ENCODE results near the gene FASTKD2.

FASTKD2 gene

GRCh38 chr2:206764673-206765241 lies 649 bp upstream of the FASTKD2 start:
- in situ Hi-C loops (cut with HindIII; ENCODE audit: low pct_unique_long_range_greater_than_20kb, low sequenced_read_pairs), result no loop called here
- DNase-seq (ENCODE audit: low read depth in 1 of 2, low spot score in 1 of 2), result no peak
- no peak for TF ChIP-seq JUND (IDR thresholded peaks at IDR 0.05; ENCODE audit: low read depth)

- DNase-seq (ENCODE audit: low read depth in 1 of 2, low spot score in 1 of 2), result no peak
- in situ Hi-C loops (cut with HindIII; ENCODE audit: low pct_unique_long_range_greater_than_20kb, low sequenced_read_pairs), result no loop called here
- TF ChIP-seq JUND (IDR thresholded peaks at IDR 0.05; ENCODE audit: low read depth), result no peak
Observed at GRCh38 chr2:206766057-206766930, 888 bp downstream of the FASTKD2 start.

GRCh38 chr2:206774871-206775270 lies 9.5 kb downstream of the FASTKD2 start:
- in situ Hi-C loops (cut with HindIII; ENCODE audit: low pct_unique_long_range_greater_than_20kb, low sequenced_read_pairs), result no loop called here

GRCh38 chr2:206776432-206776831 lies 11.0 kb downstream of the FASTKD2 start:
- in situ Hi-C loops (cut with HindIII; ENCODE audit: low pct_unique_long_range_greater_than_20kb, low sequenced_read_pairs), result no loop called here
- no peak for DNase-seq (ENCODE audit: low read depth in 1 of 2, low spot score in 1 of 2)
- TF ChIP-seq JUND (IDR thresholded peaks at IDR 0.05; ENCODE audit: low read depth), result no peak

More at GRCh38 chr2:206774871-206775270, 9.5 kb downstream of the FASTKD2 start:
- no peak for DNase-seq (ENCODE audit: low read depth in 1 of 2, low spot score in 1 of 2)
- TF ChIP-seq JUND (IDR thresholded peaks at IDR 0.05; ENCODE audit: low read depth), result no peak

GRCh38 chr2:206780671-206781070 lies 15.3 kb downstream of the FASTKD2 start:
- no peak for TF ChIP-seq JUND (IDR thresholded peaks at IDR 0.05; ENCODE audit: low read depth)
- DNase-seq (ENCODE audit: low read depth in 1 of 2, low spot score in 1 of 2), result no peak
- in situ Hi-C loops (cut with HindIII; ENCODE audit: low pct_unique_long_range_greater_than_20kb, low sequenced_read_pairs), result no loop called here

- no peak for DNase-seq (ENCODE audit: low read depth in 1 of 2, low spot score in 1 of 2)
- TF ChIP-seq JUND (IDR thresholded peaks at IDR 0.05; ENCODE audit: low read depth), result no peak
- in situ Hi-C loops (cut with HindIII; ENCODE audit: low pct_unique_long_range_greater_than_20kb, low sequenced_read_pairs), result no loop called here
Observed at GRCh38 chr2:206783718-206784117, 18.3 kb downstream of the FASTKD2 start.

GRCh38 chr2:206784559-206785353 lies 19.4 kb downstream of the FASTKD2 start:
- TF ChIP-seq JUND (IDR thresholded peaks at IDR 0.05; ENCODE audit: low read depth), result no peak
- in situ Hi-C loops (cut with HindIII; ENCODE audit: low pct_unique_long_range_greater_than_20kb, low sequenced_read_pairs), result no loop called here

GRCh38 chr2:206790311-206790935 lies 25.0 kb downstream of the FASTKD2 start:
- DNase-seq (ENCODE audit: low read depth in 1 of 2, low spot score in 1 of 2), result no peak
- in situ Hi-C loops (cut with HindIII; ENCODE audit: low pct_unique_long_range_greater_than_20kb, low sequenced_read_pairs), result no loop called here
- no peak for TF ChIP-seq JUND (IDR thresholded peaks at IDR 0.05; ENCODE audit: low read depth)

More at GRCh38 chr2:206784559-206785353, 19.4 kb downstream of the FASTKD2 start:
- no peak for DNase-seq (ENCODE audit: low read depth in 1 of 2, low spot score in 1 of 2)

- DNase-seq (ENCODE audit: low read depth in 1 of 2, low spot score in 1 of 2), result peak in 1 of 2 experiments; percentile 20
- in situ Hi-C loops (cut with HindIII; ENCODE audit: low pct_unique_long_range_greater_than_20kb, low sequenced_read_pairs), result no loop called here
- TF ChIP-seq JUND (IDR thresholded peaks at IDR 0.05; ENCODE audit: low read depth), result no peak
Observed at GRCh38 chr2:206792645-206793044, 27.2 kb downstream of the FASTKD2 start.

- in situ Hi-C loops (cut with HindIII; ENCODE audit: low pct_unique_long_range_greater_than_20kb, low sequenced_read_pairs), result no loop called here
- TF ChIP-seq JUND (IDR thresholded peaks at IDR 0.05; ENCODE audit: low read depth), result no peak
- DNase-seq (ENCODE audit: low read depth in 1 of 2, low spot score in 1 of 2), result no peak
Observed at GRCh38 chr2:206797376-206797775, 32.0 kb downstream of the FASTKD2 start.

- DNase-seq (ENCODE audit: low read depth in 1 of 2, low spot score in 1 of 2), result no peak
- no peak for TF ChIP-seq JUND (IDR thresholded peaks at IDR 0.05; ENCODE audit: low read depth)
- in situ Hi-C loops (cut with HindIII; ENCODE audit: low pct_unique_long_range_greater_than_20kb, low sequenced_read_pairs), result no loop called here
Observed at GRCh38 chr2:206798000-206798399, 32.6 kb downstream of the FASTKD2 start.

- in situ Hi-C loops (cut with HindIII; ENCODE audit: low pct_unique_long_range_greater_than_20kb, low sequenced_read_pairs), result no loop called here
- DNase-seq (ENCODE audit: low read depth in 1 of 2, low spot score in 1 of 2), result no peak
- TF ChIP-seq JUND (IDR thresholded peaks at IDR 0.05; ENCODE audit: low read depth), result no peak
Observed at GRCh38 chr2:206799083-206799482, 33.7 kb downstream of the FASTKD2 start.

All from T47D (cell line).